Stomach (tissue), 9 donors: ENCODE results near the gene TRIM41. TPM values are rescaled to one million over a fixed set of nuclear protein-coding genes. Genes with fewer than 3 reads are reported as not detected.

Experiments used
- DNase-seq, 2 donors: peaks; one replicate each; pipeline versions ENCODE4 v3.0.0 to v3.0.0-alpha.2; 2013 to 2019
- H3K27ac ChIP-seq, 5 donors: fragments of 200-600 bp in 4 of 5; sonication (generic) in 4 of 5; one replicate each; pipeline ENCODE4 v1.5.1; 2013 to 2019; ENCODE audit warnings: mild to moderate bottlenecking in 1 of 5, moderate library complexity in 1 of 5
- H3K27me3 ChIP-seq, 3 donors: fragments of 200-600 bp; sonication (generic); one replicate each; pipeline ENCODE4 v1.5.1; 2017 to 2019; ENCODE audit warnings: mixed run types in 1 of 3
- H3K36me3 ChIP-seq, 4 donors: fragments of 200-600 bp; sonication (generic); 1 replicate in 3 of 4; 2 replicates in 1 of 4; pipeline ENCODE4 v1.5.1; 2016 to 2019
- H3K4me1 ChIP-seq, 4 donors: fragments of 200-600 bp; sonication (generic); one replicate each; pipeline ENCODE4 v1.5.1; 2016 to 2019
- H3K4me3 ChIP-seq, 4 donors: fragments of 200-600 bp; sonication (generic) in 3 of 4; one replicate each; pipeline ENCODE4 v1.5.1; 2016 to 2019; ENCODE audit warnings: mild to moderate bottlenecking in 1 of 4
- H3K9me3 ChIP-seq, 4 donors: fragments of 200-600 bp; sonication (generic); one replicate each; pipeline ENCODE4 v1.5.1; 2016 to 2019
- CTCF ChIP-seq, 7 experiments: fragments of 450-650 bp in 4 of 7; fragments of 200-600 bp in 3 of 7; sonication (generic) in 3 of 7; IDR thresholded peaks; one replicate each; pipeline ENCODE4 v1.5.1; 2016 to 2019; ENCODE audit warnings: antibody characterized with exemption in 7 of 7, control low read depth in 2 of 7, mild to moderate bottlenecking in 1 of 7
- EP300 ChIP-seq: sonication (generic); formaldehyde crosslinking; IDR thresholded peaks from one replicate; pipeline ENCODE4 v1.6.1; 2017; ENCODE audit warnings: antibody characterized with exemption
- POLR2A ChIP-seq, 4 donors: fragments of 450-650 bp; IDR thresholded peaks; one replicate each; pipeline ENCODE4 v1.6.1; 2016; ENCODE audit warnings: antibody characterized with exemption in 4 of 4, control low read depth in 2 of 4, mild to moderate bottlenecking in 1 of 4, moderate library complexity in 1 of 4
- POLR2AphosphoS5 ChIP-seq, 3 donors: sonication (generic); formaldehyde crosslinking; IDR thresholded peaks; one replicate each; pipeline ENCODE4 v1.6.1; 2016; ENCODE audit warnings: antibody characterized with exemption in 3 of 3
- WGBS, 5 donors: extraction: QIAGEN DNeasy Blood & Tissue Kit in 3 of 5; methylation state at CpG; one replicate each; pipeline versions ENCODE4 v1.1.5 to v1.1.7; 2013 to 2018; 5-methylcytosine and 5-hydroxymethylcytosine counted together
- intact Hi-C: fragments of 100-400 bp; cut with DNase I; formaldehyde crosslinking; loops from one replicate; pipeline ENCODE4 v1.15.1; 2023; ENCODE audit warnings: low total_unique reads
- polyA plus RNA-seq, 3 donors: library from polyadenylated mRNA; stranded (reverse); fragments of 200-250 nt; gene quantifications; one replicate each; pipeline ENCODE4 v1.2.3, GENCODE V29; 2013
- total RNA-seq, 5 donors: library from RNA; depleted of rRNA; stranded (reverse); fragments of >200 nt; gene quantifications; one replicate each; pipeline versions ENCODE4 v1.1.0 to v1.2.3, GENCODE V29; 2014 to 2016
- donor health status: healthy with polysubstance abuse.
- donor health status: Bipolar disorder and iron deficiency.
- donor health status: healthy.

The TRIM41 gene
- total and polyA plus RNA-seq, 8 donors: 2.3 to 70.4 (median 16.0) TPM

- Histone ChIP-seq H3K36me3 (no peaks in the 10 kb centered on the region), H3K4me3 (no peak overlapping the region), H3K9me3 (no peaks in the 10 kb centered on the region), H3K4me1 (peaks cover 0 to 73% (median 46%) of the 10 kb centered on the region in 4 donors), H3K27me3 (peaks cover 0 to 8% (median 0%) of the 10 kb centered on the region in 3 donors), H3K27ac (no peak overlapping the region)
- 74 to 84% (median 81%) methylated on average over 6 of the region's 6 CpGs for whole genome bisulfite sequencing, 5 donors
- no peak for DNase-seq
- no peak for TF ChIP-seq POLR2AphosphoS5 (IDR thresholded peaks at IDR 0.05)
- no peak for TF ChIP-seq EP300
- no peak for TF ChIP-seq POLR2A (IDR thresholded peaks at IDR 0.05)
- no peak for TF ChIP-seq CTCF (IDR thresholded peaks at IDR 0.05)
- intact Hi-C loops: no loop called here
These were observed 37.1 kb upstream of the TRIM41 start for GRCh38 chr5:181186022-181186421.

- intact Hi-C loops: no loop called here
- peak overlapping the region in 2 of 4 donors; percentile 78 to 91 for H3K4me3 ChIP-seq
- 23 to 42% (median 37%) methylated on average over 8 of the region's 8 CpGs for WGBS, 5 donors
These were observed 36.0 kb upstream of the TRIM41 start for GRCh38 chr5:181186986-181187499.

GRCh38 chr5:181187500-181188213 lies 35.4 kb upstream of the TRIM41 start:
- no peaks in the 10 kb centered on the region for H3K9me3 ChIP-seq
- H3K36me3 ChIP-seq: no peaks in the 10 kb centered on the region
- peak; percentile 73 to 87 for DNase-seq
- TF ChIP-seq POLR2AphosphoS5 (IDR thresholded peaks at IDR 0.05) (peak in 2 of 3 donors; percentile 21 to 52), CTCF (IDR thresholded peaks at IDR 0.05) (no peak), POLR2A (IDR thresholded peaks at IDR 0.05) (no peak), EP300 (no peak)
- H3K4me1 ChIP-seq: peaks cover 5 to 73% (median 52%) of the 10 kb centered on the region in 4 donors
- 4 to 6% (median 6%) methylated on average over 37 of the region's 37 CpGs for WGBS, 5 donors
- peak overlapping the region; percentile 78 to 91 (median 82) for H3K4me3 ChIP-seq
- no peaks in the 10 kb centered on the region for H3K27me3 ChIP-seq
- intact Hi-C loops: no loop called here
- peak overlapping the region in 4 of 5 donors; percentile 77 to 93 (median 92) for H3K27ac ChIP-seq

More at GRCh38 chr5:181186986-181187499, 36.0 kb upstream of the TRIM41 start:
- no peak for DNase-seq
- Histone ChIP-seq H3K27ac (peak overlapping the region in 3 of 5 donors; percentile 5 to 93 (median 93)), H3K36me3 (no peaks in the 10 kb centered on the region), H3K4me1 (peaks cover 0 to 73% (median 49%) of the 10 kb centered on the region in 4 donors), H3K27me3 (no peaks in the 10 kb centered on the region), H3K9me3 (no peaks in the 10 kb centered on the region)
- TF ChIP-seq POLR2AphosphoS5 (IDR thresholded peaks at IDR 0.05) (no peak), EP300 (no peak), CTCF (IDR thresholded peaks at IDR 0.05) (no peak), POLR2A (IDR thresholded peaks at IDR 0.05) (no peak)

GRCh38 chr5:181188700-181189362 lies 34.2 kb upstream of the TRIM41 start:
- Histone ChIP-seq H3K36me3 (no peaks in the 10 kb centered on the region), H3K27me3 (no peaks in the 10 kb centered on the region), H3K4me3 (peak overlapping the region; percentile 78 to 91 (median 82)), H3K4me1 (peaks cover 5 to 68% (median 51%) of the 10 kb centered on the region in 4 donors), H3K27ac (peak overlapping the region; percentile 60 to 93 (median 92)), H3K9me3 (no peaks in the 10 kb centered on the region)
- DNase-seq: peak; percentile 77 to 92
- intact Hi-C loops: no loop called here
- TF ChIP-seq POLR2AphosphoS5 (IDR thresholded peaks at IDR 0.05) (peak in 2 of 3 donors; percentile 31 to 47), POLR2A (IDR thresholded peaks at IDR 0.05) (no peak)
- WGBS, 5 donors: 0 to 1% (median 1%) methylated on average over 34 to 35 of the region's 35 CpGs
